ENCODE measurements around the gene TMEM37. TPM values are rescaled to one million over a fixed set of nuclear protein-coding genes. Genes with fewer than 3 reads are reported as not detected.

The TMEM37 gene
- total and polyA plus RNA-seq, 2 donors from 2014 or later, result 59.4 to 221 TPM

- Histone ChIP-seq H3K27me3 (ENCODE audit: control insufficient read depth, insufficient read depth, low read length) (no peaks in the 10 kb centered on the region), H3K9me3 (ENCODE audit: control insufficient read depth in 2 of 3, insufficient read depth in 1 of 3, low read length in 3 of 3) (no peaks in the 10 kb centered on the region), H3K9ac (ENCODE audit: low read length in 3 of 3) (no peak overlapping the region), H3K4me3 (ENCODE audit: low read length in 3 of 3) (no peak overlapping the region), H3K4me1 (ENCODE audit: control insufficient read depth in 2 of 3, insufficient read depth in 2 of 3, low read depth in 1 of 3, low read length in 3 of 3) (peaks cover 0 to 24% (median 11%) of the 10 kb centered on the region in 3 donors), H3K36me3 (ENCODE audit: control insufficient read depth in 2 of 3, insufficient read depth in 3 of 3, low read length in 3 of 3) (no peaks in the 10 kb centered on the region), H3K27ac (ENCODE audit: low read depth in 2 of 2, low read length in 2 of 2) (no peak overlapping the region)
- intact Hi-C loops (cut with DNase I), result no loop called here
- no peak for FAIRE-seq
- no peak for TF ChIP-seq CTCF (IDR thresholded peaks at IDR 0.05; ENCODE audit: borderline replicate concordance, extremely low read depth, insufficient read depth)
- DNase-seq, result no peak
Observed at GRCh38 chr2:119384971-119385370, 46.7 kb upstream of the TMEM37 start.

- no peaks in the 10 kb centered on the region for H3K36me3 ChIP-seq (ENCODE audit: control insufficient read depth in 2 of 3, insufficient read depth in 3 of 3, low read length in 3 of 3)
- H3K4me3 ChIP-seq (ENCODE audit: low read length in 3 of 3), result no peak overlapping the region
- no peaks in the 10 kb centered on the region for H3K9me3 ChIP-seq (ENCODE audit: control insufficient read depth in 2 of 3, insufficient read depth in 1 of 3, low read length in 3 of 3)
- no peak overlapping the region for H3K27ac ChIP-seq (ENCODE audit: low read depth in 2 of 2, low read length in 2 of 2)
- H3K9ac ChIP-seq (ENCODE audit: low read length in 3 of 3), result no peak overlapping the region
- TF ChIP-seq CTCF (IDR thresholded peaks at IDR 0.05; ENCODE audit: borderline replicate concordance, extremely low read depth, insufficient read depth), result no peak
- no peak for DNase-seq
- FAIRE-seq, result no peak
- intact Hi-C loops (cut with DNase I), result no loop called here
- no peaks in the 10 kb centered on the region for H3K27me3 ChIP-seq (ENCODE audit: control insufficient read depth, insufficient read depth, low read length)
- peaks cover 0 to 26% (median 11%) of the 10 kb centered on the region in 3 donors for H3K4me1 ChIP-seq (ENCODE audit: control insufficient read depth in 2 of 3, insufficient read depth in 2 of 3, low read depth in 1 of 3, low read length in 3 of 3)
Observed at GRCh38 chr2:119385466-119385865, 46.2 kb upstream of the TMEM37 start.

- Histone ChIP-seq H3K36me3 (ENCODE audit: control insufficient read depth in 2 of 3, insufficient read depth in 3 of 3, low read length in 3 of 3) (no peaks in the 10 kb centered on the region), H3K4me3 (ENCODE audit: low read length in 3 of 3) (peak overlapping the region in 1 of 3 donors; percentile 20), H3K27me3 (ENCODE audit: control insufficient read depth, insufficient read depth, low read length) (no peaks in the 10 kb centered on the region), H3K27ac (ENCODE audit: low read depth in 2 of 2, low read length in 2 of 2) (peak overlapping the region; percentile 66 to 84), H3K9ac (ENCODE audit: low read length in 3 of 3) (peak overlapping the region in 1 of 3 donors; percentile 54), H3K9me3 (ENCODE audit: control insufficient read depth in 2 of 3, insufficient read depth in 1 of 3, low read length in 3 of 3) (no peaks in the 10 kb centered on the region), H3K4me1 (ENCODE audit: control insufficient read depth in 2 of 3, insufficient read depth in 2 of 3, low read depth in 1 of 3, low read length in 3 of 3) (peaks cover 0 to 26% (median 11%) of the 10 kb centered on the region in 3 donors)
- intact Hi-C loops (cut with DNase I), result no loop called here
- TF ChIP-seq CTCF (IDR thresholded peaks at IDR 0.05; ENCODE audit: borderline replicate concordance, extremely low read depth, insufficient read depth), result peak; percentile 28
- DNase-seq (peak; percentile 56 to 93 (median 83)), FAIRE-seq (peak; percentile 94)
Observed at GRCh38 chr2:119387381-119388129, 44.1 kb upstream of the TMEM37 start.

All from kidney (tissue), 14 donors.